Bronchial epithelial cell (primary cell): ENCODE measurements around the gene ANKRD23. TPM values are rescaled to one million over a fixed set of nuclear protein-coding genes. Genes with fewer than 3 reads are reported as not detected.

Source experiments
- DNase-seq: peaks from one replicate; pipeline ENCODE4 v3.0.0-alpha.2; 2010; ENCODE audit warnings: low read depth
- FAIRE-seq: peaks from 2 replicates; lab custom pipeline; 2011; peaks lifted over from hg19 to GRCh38; lab: Jason Lieb, UNC
- H3K27me3 ChIP-seq: 2 replicates; pipeline ENCODE4 v1.5.1; 2011; ENCODE audit warnings: low read length; ENCODE audit not compliant: control insufficient read depth, insufficient read depth
- H3K36me3 ChIP-seq: 2 replicates; pipeline ENCODE4 v1.5.1; 2011; ENCODE audit warnings: low read length; ENCODE audit not compliant: control insufficient read depth, insufficient read depth
- H3K4me3 ChIP-seq: 2 replicates; pipeline ENCODE4 v1.5.1; 2011; ENCODE audit warnings: mild to moderate bottlenecking, low read depth, low read length, control low read depth
- total RNA-seq: library from RNA; depleted of rRNA; stranded (reverse); fragments of >200 nt; gene quantifications from 2 replicates; pipeline ENCODE4 v1.2.1, GENCODE V29; 2014
- TF ChIP-seq, protein P1 (sequence below): IDR thresholded peaks from 2 replicates; pipeline ENCODE4 v1.5.1; 2011; ENCODE audit warnings: mild to moderate bottlenecking, moderate library complexity, low read length, control low read depth, inconsistent platforms; ENCODE audit not compliant: insufficient read depth, severe bottlenecking

ANKRD23 gene
- total RNA-seq, 1 donor from 2014 or later, result 0.79 TPM

- DNase-seq (no peak), FAIRE-seq (no peak)
- Histone ChIP-seq H3K36me3 (peaks cover 16% of the 10 kb centered on the region), H3K4me3 (no peak overlapping the region), H3K27me3 (no peaks in the 10 kb centered on the region)
- TF ChIP-seq, protein P1, sequence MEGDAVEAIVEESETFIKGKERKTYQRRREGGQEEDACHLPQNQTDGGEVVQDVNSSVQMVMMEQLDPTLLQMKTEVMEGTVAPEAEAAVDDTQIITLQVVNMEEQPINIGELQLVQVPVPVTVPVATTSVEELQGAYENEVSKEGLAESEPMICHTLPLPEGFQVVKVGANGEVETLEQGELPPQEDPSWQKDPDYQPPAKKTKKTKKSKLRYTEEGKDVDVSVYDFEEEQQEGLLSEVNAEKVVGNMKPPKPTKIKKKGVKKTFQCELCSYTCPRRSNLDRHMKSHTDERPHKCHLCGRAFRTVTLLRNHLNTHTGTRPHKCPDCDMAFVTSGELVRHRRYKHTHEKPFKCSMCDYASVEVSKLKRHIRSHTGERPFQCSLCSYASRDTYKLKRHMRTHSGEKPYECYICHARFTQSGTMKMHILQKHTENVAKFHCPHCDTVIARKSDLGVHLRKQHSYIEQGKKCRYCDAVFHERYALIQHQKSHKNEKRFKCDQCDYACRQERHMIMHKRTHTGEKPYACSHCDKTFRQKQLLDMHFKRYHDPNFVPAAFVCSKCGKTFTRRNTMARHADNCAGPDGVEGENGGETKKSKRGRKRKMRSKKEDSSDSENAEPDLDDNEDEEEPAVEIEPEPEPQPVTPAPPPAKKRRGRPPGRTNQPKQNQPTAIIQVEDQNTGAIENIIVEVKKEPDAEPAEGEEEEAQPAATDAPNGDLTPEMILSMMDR, result no peak
Measured at GRCh38 chr2:96825057-96825456, 18.8 kb downstream of the ANKRD23 start.

DNA sequence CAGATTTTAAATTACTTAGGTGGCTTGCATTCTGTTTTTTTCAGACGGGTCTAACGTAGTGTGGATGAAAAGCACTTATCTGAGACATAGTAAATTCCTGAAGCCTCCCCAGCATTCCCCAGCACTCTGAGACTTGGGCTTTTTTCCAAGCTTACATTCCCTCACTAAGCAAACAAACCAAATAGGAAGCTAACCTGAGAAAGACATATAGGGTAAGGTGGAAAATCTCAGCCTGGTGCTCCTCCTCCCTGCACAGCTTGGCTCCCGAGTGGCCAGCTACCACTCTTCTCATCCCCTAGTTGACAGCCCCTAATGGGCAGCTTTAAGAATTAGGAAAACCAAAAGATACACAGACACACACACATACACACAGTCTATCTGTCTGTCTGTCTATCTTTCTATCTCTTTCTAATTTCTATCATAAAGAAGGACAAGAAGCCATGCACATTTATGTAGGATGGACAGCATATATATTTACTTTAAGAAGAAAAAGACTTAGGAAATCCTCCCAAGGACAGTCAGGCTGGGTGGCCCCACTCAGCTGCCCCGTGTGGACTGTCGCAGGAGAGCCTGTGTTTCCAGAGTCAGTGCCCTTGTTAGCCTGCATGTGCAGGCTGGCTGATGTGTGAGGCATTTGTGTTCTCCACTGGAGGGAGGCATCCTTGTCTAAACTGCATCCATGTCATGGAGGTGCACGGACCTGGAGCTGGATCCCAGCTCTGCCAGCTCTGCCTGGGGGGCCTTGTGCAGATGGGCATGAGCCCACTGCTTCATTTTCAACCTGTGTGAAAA lies 19.5 kb downstream of the ANKRD23 start:
- TF ChIP-seq, protein P1, result no peak

GRCh38 chr2:96823198-96823597 lies 20.6 kb downstream of the ANKRD23 start:
- Histone ChIP-seq H3K27me3 (no peaks in the 10 kb centered on the region), H3K36me3 (peaks cover 11% of the 10 kb centered on the region), H3K4me3 (no peak overlapping the region)
- FAIRE-seq, result no peak
- DNase-seq, result no peak
- TF ChIP-seq, protein P1, result no peak

More for the DNA sequence above, 19.5 kb downstream of the ANKRD23 start:
- peak; percentile 34 for DNase-seq
- Histone ChIP-seq H3K36me3 (peaks cover 16% of the 10 kb centered on the region), H3K27me3 (no peaks in the 10 kb centered on the region), H3K4me3 (no peak overlapping the region)
- no peak for FAIRE-seq

- Histone ChIP-seq H3K27me3 (no peaks in the 10 kb centered on the region), H3K4me3 (no peak overlapping the region), H3K36me3 (peaks cover 6% of the 10 kb centered on the region)
- TF ChIP-seq, protein P1, result no peak
- FAIRE-seq, result no peak
- DNase-seq, result no peak
Measured at GRCh38 chr2:96822786-96823185, 21.0 kb downstream of the ANKRD23 start.

DNA sequence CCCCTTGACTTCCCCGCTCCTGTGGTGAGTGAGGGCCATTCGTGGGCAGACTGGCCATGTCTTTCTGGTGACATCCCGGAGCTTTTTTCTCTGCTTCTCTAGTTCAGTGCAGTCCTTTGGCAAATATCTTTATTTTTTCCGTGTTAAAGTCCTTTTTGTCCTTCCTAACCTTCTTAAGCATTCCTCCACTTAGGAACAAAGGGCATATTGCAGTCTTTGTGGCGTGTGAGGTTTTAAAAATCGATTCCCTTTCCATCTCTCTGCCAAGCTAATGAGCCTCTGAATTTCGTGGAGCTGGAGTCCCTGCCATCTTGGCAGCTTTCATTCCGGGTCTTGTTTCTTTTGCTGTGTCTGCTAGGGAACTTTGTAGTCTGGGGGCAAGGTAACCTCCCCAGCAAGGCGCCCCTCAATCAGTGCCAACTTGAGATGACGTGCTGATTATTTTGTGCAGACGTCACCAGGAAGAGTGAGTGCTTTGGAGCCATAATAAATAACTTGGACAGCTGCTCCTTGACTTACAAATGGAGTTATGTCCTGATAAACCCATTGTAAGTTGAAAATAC lies 22.6 kb downstream of the ANKRD23 start:
- Histone ChIP-seq H3K36me3 (peaks cover 1% of the 10 kb centered on the region), H3K27me3 (no peaks in the 10 kb centered on the region), H3K4me3 (no peak overlapping the region)
- FAIRE-seq (no peak), DNase-seq (no peak)
- TF ChIP-seq, protein P1, result no peak
